HG02938 (cell line): ENCODE data around the gene ZNF687.

Experiments
- ATAC-seq: cut with Tn5 transposase; IDR thresholded peaks from one replicate; pipeline ENCODE4 v1.9.1; 2021; ENCODE audit warnings: mild to moderate bottlenecking, moderate library complexity; ENCODE audit not compliant: unreplicated experiment

The ZNF687 gene

GRCh38 chr1:151281225-151281968 is 702 bp upstream of the ZNF687 start:
- peak; percentile 28 for ATAC-seq

GRCh38 chr1:151282883-151283725 is 1.0 kb downstream of the ZNF687 start:
- ATAC-seq = no peak

GRCh38 chr1:151284013-151284577 is 2.0 kb downstream of the ZNF687 start:
- no peak for ATAC-seq

GRCh38 chr1:151286619-151287340 is 4.7 kb downstream of the ZNF687 start:
- no peak for ATAC-seq

- no peak for ATAC-seq
Observed at GRCh38 chr1:151287341-151287699, 5.2 kb downstream of the ZNF687 start.

- no peak for ATAC-seq
Observed at GRCh38 chr1:151287767-151288500, 5.8 kb downstream of the ZNF687 start.

- ATAC-seq = no peak
Observed at GRCh38 chr1:151288502-151288901, 6.4 kb downstream of the ZNF687 start.

GRCh38 chr1:151289080-151289935 is 7.2 kb downstream of the ZNF687 start:
- ATAC-seq = no peak

GRCh38 chr1:151289991-151290708 is 8.1 kb downstream of the ZNF687 start:
- no peak for ATAC-seq

GRCh38 chr1:151290709-151291303 is 8.7 kb downstream of the ZNF687 start:
- ATAC-seq = no peak

- no peak for ATAC-seq
Observed at GRCh38 chr1:151292207-151293030, 10.3 kb downstream of the ZNF687 start.

GRCh38 chr1:151293093-151293492 is 11.0 kb downstream of the ZNF687 start:
- no peak for ATAC-seq

- ATAC-seq = no peak
Observed at GRCh38 chr1:151294742-151295462, 12.8 kb downstream of the ZNF687 start.

- no peak for ATAC-seq
Observed at GRCh38 chr1:151309811-151310323, 27.8 kb downstream of the ZNF687 start.

- ATAC-seq = no peak
Observed at GRCh38 chr1:151311011-151311410, 28.9 kb downstream of the ZNF687 start.

- no peak for ATAC-seq
Observed at GRCh38 chr1:151311589-151312331, 29.7 kb downstream of the ZNF687 start.
